Subcutaneous abdominal adipose tissue (tissue), 5 donors: ENCODE data around the gene TNFRSF25.
"Not testable (repeated sequence)": the region's sequence is repeated elsewhere in the genome, so short reads cannot be mapped to it uniquely, and the experiment has no call there.

Source experiments
- H3K27ac ChIP-seq: one replicate; pipeline ENCODE4 v1.7.0; 2013; ENCODE audit warnings: low read depth, mild to moderate bottlenecking, inconsistent platforms, low read length, moderate library complexity
- H3K27me3 ChIP-seq, 5 donors: one replicate each; pipeline ENCODE4 v1.7.0; 2013; ENCODE audit warnings: low read length in 5 of 5, inconsistent platforms in 1 of 5; ENCODE audit not compliant: control insufficient read depth in 5 of 5, insufficient read depth in 4 of 5
- H3K36me3 ChIP-seq, 5 donors: one replicate each; pipeline ENCODE4 v1.7.0; 2013; ENCODE audit warnings: low read length in 5 of 5; ENCODE audit not compliant: control insufficient read depth in 5 of 5, insufficient read depth in 5 of 5
- H3K4me1 ChIP-seq, 5 donors: one replicate each; pipeline ENCODE4 v1.7.0; 2013; ENCODE audit warnings: low read length in 5 of 5, mild to moderate bottlenecking in 3 of 5, moderate library complexity in 1 of 5; ENCODE audit not compliant: control insufficient read depth in 5 of 5, insufficient read depth in 5 of 5
- H3K4me3 ChIP-seq, 5 donors: one replicate each; pipeline ENCODE4 v1.7.0; 2013; ENCODE audit warnings: low read length in 5 of 5, low read depth in 1 of 5
- H3K9ac ChIP-seq, 5 donors: one replicate each; pipeline ENCODE4 v1.7.0; 2013; ENCODE audit warnings: low read length in 5 of 5, mild to moderate bottlenecking in 4 of 5, moderate library complexity in 3 of 5
- H3K9me3 ChIP-seq, 5 donors: one replicate each; pipeline ENCODE4 v1.7.0; 2013; ENCODE audit warnings: low read length in 5 of 5; ENCODE audit not compliant: control insufficient read depth in 5 of 5
- donor health status: healthy.
- donor health status: healthy.
- donor health status: healthy.
- donor health status: healthy.
- donor health status: healthy.

The TNFRSF25 gene

DNA sequence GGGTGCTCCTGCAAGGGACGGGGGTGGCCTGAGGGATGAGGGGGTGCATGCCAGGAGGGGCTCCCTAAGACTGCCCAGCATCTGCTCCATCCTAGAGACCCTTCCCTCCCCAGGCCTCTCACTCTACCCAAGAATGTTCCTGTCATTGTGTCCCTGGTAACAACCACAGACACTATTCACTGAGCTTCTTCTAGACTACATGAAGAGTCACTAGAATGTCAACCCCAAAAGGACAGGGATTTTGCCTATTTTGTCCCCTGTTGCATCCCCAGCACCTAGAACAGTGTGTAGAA lies 2.9 kb downstream of the TNFRSF25 start:
- peaks cover 0 to 32% (median 27%) of the 10 kb centered on the region in 5 donors for H3K4me1 ChIP-seq
- H3K9ac ChIP-seq, result no peak overlapping the region
- H3K9me3 ChIP-seq, result no peaks in the 10 kb centered on the region
- no peak overlapping the region for H3K4me3 ChIP-seq
- no peak overlapping the region for H3K27ac ChIP-seq
- H3K36me3 ChIP-seq, result peaks cover 0 to 52% (median 34%) of the 10 kb centered on the region in 5 donors
- H3K27me3 ChIP-seq, result no peaks in the 10 kb centered on the region

DNA sequence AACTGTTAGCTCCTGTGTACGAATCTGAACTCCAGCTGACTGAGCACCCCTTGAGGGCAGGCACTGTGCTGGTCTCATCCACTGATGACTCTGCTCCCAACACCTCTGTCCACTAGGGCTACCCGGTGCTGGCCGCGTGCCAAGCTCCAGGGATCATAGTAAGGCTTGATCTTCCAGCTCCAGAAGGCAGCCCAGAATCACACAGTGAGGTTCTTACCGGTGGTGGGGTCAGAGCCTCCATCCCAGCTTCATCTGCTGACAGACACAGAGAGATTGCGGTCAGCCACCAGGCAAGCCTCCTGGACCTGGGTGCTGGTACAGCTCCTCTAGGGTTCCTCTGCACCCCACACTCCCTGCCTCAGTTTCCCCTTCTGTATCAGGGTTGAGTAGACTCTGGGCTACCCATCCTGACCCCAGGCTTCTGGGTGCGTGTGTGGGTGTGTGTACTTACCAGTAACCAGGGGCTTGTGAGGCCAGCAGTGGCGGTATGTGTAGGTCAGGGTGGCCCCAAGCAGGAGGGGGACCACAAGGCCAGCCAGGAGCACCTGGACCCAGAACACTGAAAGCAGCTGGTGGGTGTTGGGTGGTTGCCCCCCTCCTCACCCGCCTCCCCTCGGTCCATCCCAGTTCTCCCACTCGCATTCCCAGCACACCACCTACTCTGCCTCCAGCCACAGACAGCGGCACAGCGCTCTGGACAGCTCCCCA lies 3.4 kb downstream of the TNFRSF25 start:
- H3K4me1 ChIP-seq, result peaks cover 0 to 32% (median 27%) of the 10 kb centered on the region in 5 donors
- H3K4me3 ChIP-seq, result no peak overlapping the region
- peaks cover 0 to 48% (median 29%) of the 10 kb centered on the region in 5 donors for H3K36me3 ChIP-seq
- no peaks in the 10 kb centered on the region for H3K9me3 ChIP-seq
- no peak overlapping the region for H3K9ac ChIP-seq
- H3K27ac ChIP-seq, result no peak overlapping the region
- no peaks in the 10 kb centered on the region for H3K27me3 ChIP-seq

DNA sequence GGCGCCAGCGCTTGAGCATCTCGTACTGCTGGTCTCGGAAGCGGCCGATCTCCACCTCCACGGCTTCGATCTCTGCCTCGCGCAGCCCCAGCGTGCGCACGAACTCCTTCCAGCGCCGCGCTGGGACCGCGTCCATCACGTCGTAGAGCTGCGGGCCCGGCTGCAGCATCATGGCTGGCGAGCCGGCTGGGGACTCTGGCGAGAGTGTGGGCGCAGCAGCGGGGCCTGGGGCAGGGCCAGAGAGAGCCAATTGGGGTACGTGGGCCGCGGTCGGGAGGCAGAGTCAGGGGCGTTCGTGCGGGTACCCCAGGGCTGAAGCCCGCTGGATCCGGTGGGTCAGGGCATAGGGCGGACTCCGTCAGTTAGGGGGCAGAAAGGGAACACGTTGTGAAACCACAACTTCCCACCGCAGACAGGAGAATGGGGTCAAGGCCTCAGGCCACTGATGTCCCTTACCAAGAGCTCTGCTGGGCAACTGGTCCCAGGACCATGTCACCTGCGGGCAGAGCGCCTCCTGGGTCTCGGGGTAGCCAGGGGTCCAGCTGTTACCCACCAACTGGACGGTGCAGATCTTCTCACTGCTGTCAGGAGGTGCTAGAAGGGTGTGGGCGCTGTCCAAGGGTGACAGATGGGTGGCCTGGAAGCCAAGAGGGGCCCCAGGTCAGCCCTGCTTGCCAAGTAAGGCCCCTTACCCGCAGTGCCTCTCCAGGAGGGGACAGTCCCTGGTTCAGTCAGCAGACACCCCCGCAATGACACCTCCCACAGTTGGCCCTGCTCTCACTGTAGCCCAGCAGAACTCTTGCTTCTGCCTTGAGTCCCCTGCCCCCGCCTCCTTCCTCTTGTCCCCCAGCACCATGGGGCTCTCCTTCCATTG lies 4.2 kb downstream of the TNFRSF25 start:
- H3K4me3 ChIP-seq, result peak overlapping the region in 3 of 5 donors; percentile 40 to 67 (median 62)
- H3K27ac ChIP-seq, result no peak overlapping the region
- peaks cover 0 to 1% (median 0%) of the 10 kb centered on the region in 5 donors for H3K27me3 ChIP-seq
- H3K9ac ChIP-seq, result peak overlapping the region in 1 of 5 donors; percentile 71
- peaks cover 0 to 32% (median 27%) of the 10 kb centered on the region in 5 donors for H3K4me1 ChIP-seq
- no peaks in the 10 kb centered on the region for H3K9me3 ChIP-seq
- peaks cover 0 to 40% (median 23%) of the 10 kb centered on the region in 5 donors for H3K36me3 ChIP-seq

DNA sequence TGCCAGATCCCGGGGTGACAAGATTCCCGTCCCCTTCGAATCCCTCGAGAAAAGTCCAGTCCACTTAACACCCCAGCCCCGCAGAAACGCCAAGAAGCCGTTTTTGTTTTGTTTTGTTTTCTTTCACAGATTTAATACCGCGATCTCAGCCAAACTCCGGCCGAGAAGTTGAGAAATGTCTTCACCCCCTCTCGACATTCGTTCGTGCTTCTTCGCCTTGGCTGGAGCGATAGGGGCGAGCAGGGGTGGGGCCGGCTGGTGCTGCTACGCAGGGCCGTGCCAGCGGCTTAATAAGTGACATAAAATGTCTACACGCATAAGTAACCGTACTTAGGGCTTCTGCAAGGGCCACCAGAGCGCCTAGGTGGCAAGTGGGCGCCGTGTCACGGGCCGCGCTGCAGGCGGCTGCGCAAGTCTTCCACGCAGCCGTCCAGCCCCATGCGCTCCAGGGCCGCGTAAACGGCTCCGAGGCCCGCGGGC lies 4.9 kb downstream of the TNFRSF25 start:
- peaks cover 0 to 32% (median 27%) of the 10 kb centered on the region in 5 donors for H3K4me1 ChIP-seq
- H3K4me3 ChIP-seq, result peak overlapping the region; percentile 40 to 67 (median 58)
- peak overlapping the region in 3 of 5 donors; percentile 53 to 81 (median 71) for H3K9ac ChIP-seq
- peak overlapping the region; percentile 46 for H3K27ac ChIP-seq
- no peaks in the 10 kb centered on the region for H3K9me3 ChIP-seq
- peaks cover 0 to 38% (median 23%) of the 10 kb centered on the region in 5 donors for H3K36me3 ChIP-seq
- H3K27me3 ChIP-seq, result peaks cover 0 to 7% (median 4%) of the 10 kb centered on the region in 5 donors

DNA sequence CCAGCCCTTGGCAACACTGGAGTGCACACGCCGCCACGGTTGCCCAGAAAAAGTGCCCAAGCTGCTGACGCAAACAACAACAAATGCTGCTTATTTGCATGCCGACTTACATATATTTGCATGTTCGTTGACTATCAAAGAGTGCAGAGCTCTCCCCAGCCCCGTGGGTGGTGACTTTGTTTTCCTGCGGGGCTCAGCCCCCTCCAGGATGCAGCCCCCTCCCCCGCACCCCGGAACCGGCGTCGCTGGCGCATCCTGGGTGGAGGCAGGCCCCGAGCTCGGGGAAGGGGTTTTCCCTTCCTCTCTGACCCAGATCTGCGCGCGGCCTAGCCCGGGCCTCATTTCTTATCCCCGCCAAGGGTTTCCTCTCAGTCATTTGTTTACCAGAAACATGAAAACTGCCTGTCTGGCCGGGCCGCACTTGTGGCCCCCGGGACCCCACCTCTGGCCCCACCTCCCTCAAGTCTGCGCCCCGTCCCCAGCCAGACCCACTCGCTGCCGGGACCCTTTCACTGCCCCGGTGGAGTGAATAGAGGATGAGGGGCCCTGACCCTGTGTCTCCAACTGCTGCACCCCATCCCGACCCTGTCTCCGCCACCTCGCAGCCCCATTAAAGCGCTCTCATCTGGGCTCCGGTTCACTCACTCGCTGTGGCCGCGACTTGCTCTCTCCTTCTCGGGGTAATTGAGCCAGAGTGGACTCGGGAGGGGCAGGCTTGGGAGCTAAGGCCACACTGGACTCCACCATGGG lies 5.5 kb downstream of the TNFRSF25 start:
- H3K9me3 ChIP-seq, result no peaks in the 10 kb centered on the region
- peaks cover 0 to 10% (median 8%) of the 10 kb centered on the region in 5 donors for H3K27me3 ChIP-seq
- peak overlapping the region in 3 of 5 donors; percentile 53 to 81 (median 71) for H3K9ac ChIP-seq
- peaks cover 0 to 37% (median 23%) of the 10 kb centered on the region in 5 donors for H3K36me3 ChIP-seq
- peaks cover 0 to 34% (median 27%) of the 10 kb centered on the region in 5 donors for H3K4me1 ChIP-seq
- peak overlapping the region; percentile 40 to 67 (median 58) for H3K4me3 ChIP-seq
- peak overlapping the region; percentile 46 for H3K27ac ChIP-seq

DNA sequence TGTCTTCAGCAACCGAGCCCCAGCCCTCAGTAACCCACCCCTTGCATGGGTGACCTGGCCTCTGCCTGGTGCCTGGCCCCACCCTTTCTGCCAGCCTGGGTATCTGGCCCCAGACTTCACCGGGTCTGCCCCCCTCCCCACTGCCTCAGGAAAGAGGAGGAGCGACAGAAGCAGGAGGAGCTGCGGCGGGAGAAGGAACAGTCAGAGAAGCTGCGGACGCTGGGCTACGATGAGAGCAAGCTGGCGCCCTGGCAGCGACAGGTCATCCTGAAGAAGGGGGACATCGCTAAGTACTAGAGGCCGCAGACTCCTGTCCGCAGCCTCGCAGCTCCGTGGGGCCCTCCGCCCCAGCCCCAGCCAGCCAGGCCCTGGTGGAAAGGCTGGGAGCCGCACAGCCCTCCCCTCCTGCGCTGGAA lies 6.1 kb downstream of the TNFRSF25 start:
- Histone ChIP-seq H3K4me3 (peak overlapping the region in 4 of 5 donors; percentile 34 to 67 (median 50)), H3K4me1 (peaks cover 0 to 36% (median 27%) of the 10 kb centered on the region in 5 donors), H3K27ac (peak overlapping the region; percentile 46), H3K9ac (peak overlapping the region in 2 of 5 donors; percentile 25 to 51), H3K9me3 (no peaks in the 10 kb centered on the region), H3K27me3 (peaks cover 0 to 11% (median 10%) of the 10 kb centered on the region in 5 donors), H3K36me3 (peaks cover 0 to 31% (median 23%) of the 10 kb centered on the region in 5 donors)

DNA sequence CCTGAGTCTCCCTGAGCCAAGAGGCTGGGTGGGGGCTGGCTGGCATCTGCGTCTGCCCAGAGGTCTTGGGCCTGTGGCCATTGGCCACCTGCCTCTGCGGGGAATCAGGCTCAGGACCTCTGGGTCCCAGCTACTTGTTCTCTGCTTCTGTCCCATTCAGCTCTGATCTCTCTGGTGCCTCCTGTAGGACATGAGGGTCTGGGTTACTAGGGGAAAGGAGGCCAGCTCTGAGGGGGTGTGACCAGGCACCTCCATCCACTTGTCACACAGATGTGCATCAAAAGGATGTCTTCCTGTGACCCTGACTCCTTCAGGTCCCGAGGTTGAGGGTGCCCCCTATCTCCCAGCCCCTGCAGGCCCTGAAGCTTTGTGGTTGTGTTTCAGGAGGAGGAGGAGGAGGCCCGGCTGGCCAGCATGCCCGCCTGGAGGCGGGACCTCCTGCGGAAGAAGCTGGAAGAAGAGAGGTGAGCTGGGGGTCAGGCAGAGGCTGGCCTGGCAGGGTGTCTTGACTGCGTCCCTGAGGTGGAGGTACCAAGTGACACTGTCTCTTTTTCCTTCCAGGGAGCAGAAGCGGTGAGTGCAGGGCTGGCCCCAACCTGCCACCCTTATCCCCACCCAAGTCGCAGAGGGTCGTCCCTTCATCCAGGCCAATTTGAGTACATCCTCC lies 9.0 kb downstream of the TNFRSF25 start:
- H3K27me3 ChIP-seq, result peaks cover 7 to 27% (median 16%) of the 10 kb centered on the region in 5 donors
- H3K36me3 ChIP-seq, result peaks cover 0 to 9% (median 3%) of the 10 kb centered on the region in 5 donors
- no peaks in the 10 kb centered on the region for H3K9me3 ChIP-seq
- no peak overlapping the region for H3K9ac ChIP-seq
- no peak overlapping the region for H3K27ac ChIP-seq
- H3K4me3 ChIP-seq, result no peak overlapping the region
- peaks cover 0 to 38% (median 31%) of the 10 kb centered on the region in 5 donors for H3K4me1 ChIP-seq

DNA sequence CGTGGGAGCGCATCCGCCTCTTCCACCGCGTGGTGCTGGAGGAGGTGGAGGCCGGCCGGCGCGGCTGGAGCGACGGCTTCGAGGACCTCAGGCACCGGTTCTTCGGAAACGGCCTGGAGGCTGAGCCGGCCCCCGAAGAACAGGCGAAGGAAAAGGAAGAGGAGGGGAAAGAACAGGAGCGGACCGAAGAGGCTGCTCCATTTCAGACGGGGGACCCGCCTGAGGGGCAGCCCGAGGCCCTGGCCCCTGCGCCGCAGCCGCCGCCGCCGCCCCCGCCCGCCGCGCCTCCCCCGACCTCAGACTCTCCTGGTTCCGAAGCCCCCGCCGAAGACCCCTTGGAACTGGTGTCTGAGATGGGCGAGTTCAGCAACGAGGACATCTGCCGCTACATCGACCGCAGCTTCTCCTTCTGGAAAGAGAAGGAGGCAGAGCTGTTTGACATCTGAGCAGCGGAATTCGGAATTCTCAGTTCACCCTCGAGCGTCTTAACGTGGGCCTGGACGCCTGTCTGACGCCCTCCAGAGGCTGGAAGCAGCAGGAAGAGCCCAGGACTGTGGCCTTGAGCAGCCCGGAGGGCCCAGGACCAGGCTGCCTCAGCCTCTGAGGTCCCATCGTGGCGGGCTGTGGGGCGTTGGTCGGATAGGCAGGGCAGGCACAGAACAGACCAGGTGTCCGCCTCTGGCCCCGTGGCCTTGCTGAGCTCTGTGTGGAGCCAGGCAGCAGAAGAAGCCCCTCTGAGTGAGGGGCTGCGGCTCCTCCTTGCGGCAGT lies 10.0 kb downstream of the TNFRSF25 start:
- not testable (repeated sequence) for H3K36me3 ChIP-seq, H3K4me3 ChIP-seq, H3K27ac ChIP-seq, H3K9me3 ChIP-seq, H3K9ac ChIP-seq
- Histone ChIP-seq H3K4me1 (peaks cover 0 to 28% (median 21%) of the 10 kb centered on the region in 5 donors), H3K27me3 (peaks cover 10 to 37% (median 23%) of the 10 kb centered on the region in 5 donors)
